HG03442 (cell line): Measurements from ENCODE around the gene PPP1R1A.

Experiments
- ATAC-seq: cut with Tn5 transposase; IDR thresholded peaks from one replicate; pipeline ENCODE4 v1.9.1; 2021; ENCODE audit warnings: mild to moderate bottlenecking, moderate library complexity; ENCODE audit not compliant: unreplicated experiment

The PPP1R1A gene

DNA sequence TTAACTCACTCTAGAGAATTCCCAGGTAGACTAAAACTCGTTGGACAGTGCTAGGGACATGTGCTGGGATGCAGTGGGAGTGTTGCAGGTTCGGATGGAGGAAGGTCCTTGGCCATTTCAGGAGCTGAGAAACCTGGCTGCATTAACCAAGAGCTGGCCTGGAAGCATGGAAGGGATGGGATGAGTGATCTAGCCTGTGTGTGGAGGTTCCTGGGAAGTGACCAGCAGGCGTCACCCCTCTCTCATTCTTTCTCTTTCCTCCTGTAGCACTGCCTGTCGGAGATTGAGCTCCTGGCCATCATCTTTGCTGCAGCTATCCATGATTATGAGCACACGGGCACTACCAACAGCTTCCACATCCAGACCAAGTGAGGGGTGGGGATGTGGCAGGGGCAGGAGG lies 15.6 kb downstream of the PPP1R1A start:
- ATAC-seq: no peak

DNA sequence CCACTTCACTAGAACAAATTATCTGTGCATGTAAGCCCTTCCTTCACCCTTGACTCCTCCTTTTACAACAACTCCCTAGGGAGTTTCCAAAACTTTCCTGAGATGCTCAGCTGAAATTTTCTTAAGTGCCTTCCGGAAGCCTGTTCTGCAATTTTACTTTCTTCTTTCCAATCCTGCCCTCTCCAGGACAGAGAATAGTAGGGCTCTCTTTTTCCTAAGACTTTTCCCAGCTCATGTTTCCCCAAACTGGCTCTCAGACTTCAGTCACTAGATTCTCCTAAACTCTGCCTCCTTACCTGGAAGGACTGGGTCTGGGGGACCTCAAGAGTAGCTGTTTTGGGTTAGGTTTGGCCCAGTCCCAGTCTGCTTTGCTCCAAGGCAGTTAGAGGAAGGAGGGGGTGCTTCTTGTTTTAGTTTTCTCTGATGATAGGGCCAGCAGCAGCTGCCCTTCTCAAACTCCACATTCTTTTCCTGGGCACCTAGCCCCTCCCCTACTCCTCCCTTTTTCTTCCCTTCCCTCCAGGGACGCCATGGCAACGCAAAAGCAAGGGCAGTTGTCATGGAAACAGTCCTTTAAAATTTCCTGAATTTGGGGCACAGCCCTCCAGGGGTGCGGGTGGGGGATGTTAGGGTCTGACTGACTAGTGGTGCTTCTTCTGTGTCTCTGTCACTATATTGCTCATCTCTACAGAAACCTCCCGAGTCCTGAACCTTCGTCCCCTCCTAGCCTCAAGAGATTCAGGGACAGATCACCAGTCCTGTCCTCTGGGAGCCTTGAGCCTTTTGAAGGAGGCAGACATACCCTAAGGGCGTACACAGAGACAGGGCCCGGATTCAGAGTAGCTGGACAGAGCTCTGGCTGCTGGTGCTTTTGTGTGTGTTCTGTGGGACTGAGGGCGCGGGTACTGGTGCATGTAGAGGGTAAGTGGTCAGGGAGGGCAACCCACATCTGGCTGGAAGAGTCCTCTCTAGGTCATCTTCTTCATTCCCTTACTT lies 17.0 kb downstream of the PPP1R1A start:
- no peak for ATAC-seq

DNA sequence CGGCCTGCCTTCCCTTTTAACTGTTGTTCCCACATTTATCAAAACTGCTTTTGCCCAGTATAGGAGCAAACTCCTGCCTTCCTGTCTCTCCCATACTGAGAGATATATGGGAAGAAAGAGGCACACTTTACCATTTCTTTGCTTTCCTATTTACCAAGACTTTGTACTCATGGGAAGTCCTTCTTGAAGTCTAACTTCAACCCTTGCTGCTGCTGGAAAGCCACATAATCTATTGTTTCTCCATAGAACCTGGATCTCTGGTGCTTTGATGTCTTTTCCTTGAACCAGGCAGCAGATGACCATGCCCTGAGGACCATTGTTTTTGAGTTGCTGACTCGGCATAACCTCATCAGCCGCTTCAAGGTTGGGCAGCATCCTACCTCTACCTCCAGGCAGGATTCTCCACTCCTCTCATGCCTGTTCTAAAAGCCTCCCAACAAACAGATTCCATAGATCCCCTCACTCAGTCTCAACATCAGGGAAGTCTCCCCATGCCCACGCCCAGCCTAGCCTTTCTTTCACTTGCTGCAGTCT lies 18.4 kb downstream of the PPP1R1A start:
- no peak for ATAC-seq

DNA sequence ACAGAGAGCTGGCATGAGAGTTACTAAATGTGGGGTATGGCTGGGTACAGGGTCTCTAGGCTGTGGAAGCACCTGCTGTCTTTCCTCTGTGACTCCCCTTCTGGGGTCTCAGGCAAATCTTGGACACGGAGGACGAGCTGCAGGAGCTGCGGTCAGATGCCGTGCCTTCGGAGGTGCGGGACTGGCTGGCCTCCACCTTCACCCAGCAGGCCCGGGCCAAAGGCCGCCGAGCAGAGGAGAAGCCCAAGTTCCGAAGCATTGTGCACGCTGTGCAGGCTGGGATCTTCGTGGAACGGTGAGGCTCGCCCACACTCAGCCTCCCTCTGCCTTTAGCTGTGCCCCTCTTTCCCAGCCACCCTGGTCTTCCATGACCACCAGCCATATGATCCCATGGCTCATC lies 19.4 kb downstream of the PPP1R1A start:
- ATAC-seq: no peak

DNA sequence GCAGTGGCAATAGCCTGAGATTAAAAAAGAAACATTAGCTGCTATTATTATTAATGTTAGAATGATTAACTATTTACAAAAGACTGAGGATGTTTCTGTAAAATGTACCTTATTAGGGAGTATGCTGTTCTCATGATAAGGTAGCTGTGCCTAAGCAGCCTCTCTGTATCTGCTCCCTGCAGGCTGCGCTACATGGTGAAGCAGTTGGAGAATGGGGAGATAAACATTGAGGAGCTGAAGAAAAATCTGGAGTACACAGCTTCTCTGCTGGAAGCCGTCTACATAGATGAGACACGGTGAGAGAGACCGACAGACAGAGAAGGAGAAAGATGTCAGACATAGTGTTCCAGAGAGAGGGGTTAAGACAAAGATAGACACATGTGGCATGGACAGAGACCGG lies 21.7 kb downstream of the PPP1R1A start:
- ATAC-seq: no peak

DNA sequence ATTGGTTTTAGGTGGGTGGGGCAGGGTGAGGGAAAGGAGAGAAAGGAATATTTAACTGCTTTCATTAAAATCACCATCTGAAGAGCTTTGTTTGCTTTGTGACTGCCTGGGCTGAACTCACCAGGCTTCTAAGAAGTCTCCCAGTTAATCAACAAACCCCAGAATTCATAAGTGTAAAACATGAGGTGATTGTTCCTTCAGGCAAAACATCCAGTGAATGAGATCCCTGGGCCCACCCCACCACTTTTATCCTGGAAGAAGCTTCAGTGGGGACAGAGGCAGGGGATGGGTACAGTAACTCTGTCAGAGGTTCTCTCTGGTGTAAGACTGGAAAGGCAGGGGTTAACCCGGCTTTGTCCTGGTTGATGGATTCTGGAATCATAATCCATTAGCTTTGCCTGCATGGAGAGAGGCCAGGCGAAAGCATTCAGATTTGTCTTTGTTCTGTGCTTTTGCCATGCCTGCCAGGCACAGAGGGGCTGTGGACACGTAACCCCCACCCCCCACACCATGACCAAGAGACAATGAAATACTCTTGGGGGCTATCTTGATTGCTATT lies 22.4 kb downstream of the PPP1R1A start:
- ATAC-seq: no peak

DNA sequence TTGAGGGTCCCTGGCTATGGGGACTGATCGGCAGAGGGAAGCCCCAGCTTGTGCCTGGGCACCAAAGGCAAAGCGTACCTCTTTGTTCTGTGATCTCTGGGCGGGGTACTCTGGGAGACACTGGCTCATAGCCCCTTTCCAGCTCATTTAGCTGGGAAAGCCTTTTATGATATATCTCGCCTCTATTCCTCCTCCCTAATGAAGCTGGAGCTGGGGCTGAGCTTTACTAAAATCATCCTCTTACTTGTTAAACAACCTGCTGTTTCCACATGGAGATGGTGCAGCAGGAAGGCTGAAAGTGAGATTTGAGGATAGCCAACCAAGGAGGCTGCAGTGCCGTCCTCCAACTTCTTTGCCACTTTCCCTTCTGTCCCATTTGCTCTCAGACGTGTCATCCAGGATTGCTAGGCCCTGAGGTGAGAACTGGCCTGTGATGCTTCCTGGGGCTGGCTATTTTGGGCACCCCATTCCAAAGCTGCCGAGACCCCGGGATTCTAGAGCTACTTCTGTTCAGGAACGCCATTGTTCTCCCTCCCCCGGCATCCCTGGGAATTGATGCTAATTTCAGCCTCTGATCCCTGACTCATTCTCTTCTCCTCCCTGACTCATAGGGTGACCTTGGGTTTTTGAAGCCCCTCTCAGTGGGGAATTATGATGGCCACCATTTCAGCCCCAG lies 23.0 kb downstream of the PPP1R1A start:
- no peak for ATAC-seq

DNA sequence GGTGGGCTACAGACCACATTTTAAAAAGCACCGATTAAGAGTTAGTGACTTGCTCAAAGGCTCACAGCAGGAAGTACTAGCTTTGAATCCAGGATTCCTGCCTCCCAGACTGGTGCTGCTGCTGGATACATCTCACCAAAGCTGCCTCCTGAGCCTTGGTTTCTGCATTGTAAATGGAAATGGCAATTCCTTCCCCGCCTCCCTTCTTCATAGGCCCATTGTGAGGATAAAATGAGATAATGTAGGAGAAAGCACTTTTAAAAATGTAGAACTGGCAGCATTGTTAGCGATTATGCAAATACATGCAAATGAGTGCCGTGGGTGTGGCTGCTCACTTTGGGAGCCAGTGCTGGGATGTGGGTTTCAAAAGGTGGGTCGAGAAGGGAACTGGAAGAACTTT lies 23.7 kb downstream of the PPP1R1A start:
- no peak for ATAC-seq

DNA sequence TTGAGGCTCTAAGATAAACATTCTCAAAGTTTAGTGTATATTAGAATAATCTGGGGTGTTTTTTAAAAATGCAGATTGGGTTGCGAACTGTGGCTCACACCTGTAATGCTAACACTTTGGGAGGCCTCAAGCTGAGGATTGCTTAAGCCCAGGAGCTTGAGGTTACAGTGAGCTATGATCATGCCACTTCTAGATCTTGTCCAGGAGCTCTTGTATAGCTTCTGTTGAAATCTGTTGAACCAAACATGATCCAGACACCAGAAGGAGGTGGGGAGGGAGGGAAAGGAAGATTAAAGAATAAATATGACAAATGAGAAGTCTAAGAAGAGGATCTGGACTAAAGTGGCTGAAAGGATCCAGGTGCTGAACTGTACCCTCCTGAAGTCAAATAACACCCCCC lies 24.7 kb downstream of the PPP1R1A start:
- ATAC-seq: no peak

DNA sequence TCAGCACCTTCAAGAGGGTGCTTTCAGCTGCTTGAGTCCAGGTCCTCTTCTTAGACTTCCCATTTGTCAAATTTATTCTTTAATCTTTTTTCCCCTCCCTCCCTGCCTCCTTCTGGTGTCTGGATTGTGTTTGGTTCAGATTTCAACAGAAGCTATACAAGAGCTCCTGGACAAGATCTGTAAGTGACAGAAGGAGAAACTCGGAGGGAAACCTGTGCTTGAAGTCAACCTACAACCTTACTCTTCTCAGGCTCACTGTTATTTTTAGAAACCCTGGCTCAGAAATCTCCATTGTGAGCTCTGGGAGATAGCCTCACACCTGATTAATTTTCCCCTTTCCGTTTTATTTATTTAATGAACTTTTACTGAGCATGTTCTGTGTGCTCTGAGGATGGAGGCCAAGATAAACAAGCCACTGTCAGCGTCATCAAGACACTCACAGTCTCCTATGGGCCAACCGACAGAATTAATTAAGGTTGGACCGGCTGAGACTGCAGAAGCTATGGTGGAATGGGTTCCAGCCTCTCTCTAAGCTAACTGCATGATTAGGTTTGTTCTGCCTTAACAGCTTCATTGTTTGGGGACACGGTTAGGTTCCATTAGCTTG lies 25.6 kb downstream of the PPP1R1A start:
- ATAC-seq: no peak

DNA sequence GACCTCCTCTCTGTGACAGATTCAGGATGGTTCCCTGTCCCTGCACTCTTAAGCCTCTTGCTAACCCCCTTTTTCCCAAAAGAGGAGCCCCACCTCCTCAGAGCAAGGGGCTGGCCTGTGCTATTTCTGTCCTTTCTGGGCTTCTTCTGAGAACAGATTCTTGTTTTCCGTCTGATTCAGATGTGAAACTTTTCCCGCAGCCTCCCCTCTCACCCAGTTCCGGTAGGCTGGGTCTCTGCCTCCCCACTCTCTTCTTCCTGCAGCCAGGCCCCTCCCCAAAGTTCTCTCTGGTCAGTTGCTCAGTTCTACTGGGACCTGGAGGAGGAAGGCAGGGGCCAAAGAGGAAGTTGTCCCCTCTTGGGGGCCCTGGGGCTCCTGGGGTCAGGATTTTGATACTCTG lies 27.3 kb downstream of the PPP1R1A start:
- no peak for ATAC-seq

DNA sequence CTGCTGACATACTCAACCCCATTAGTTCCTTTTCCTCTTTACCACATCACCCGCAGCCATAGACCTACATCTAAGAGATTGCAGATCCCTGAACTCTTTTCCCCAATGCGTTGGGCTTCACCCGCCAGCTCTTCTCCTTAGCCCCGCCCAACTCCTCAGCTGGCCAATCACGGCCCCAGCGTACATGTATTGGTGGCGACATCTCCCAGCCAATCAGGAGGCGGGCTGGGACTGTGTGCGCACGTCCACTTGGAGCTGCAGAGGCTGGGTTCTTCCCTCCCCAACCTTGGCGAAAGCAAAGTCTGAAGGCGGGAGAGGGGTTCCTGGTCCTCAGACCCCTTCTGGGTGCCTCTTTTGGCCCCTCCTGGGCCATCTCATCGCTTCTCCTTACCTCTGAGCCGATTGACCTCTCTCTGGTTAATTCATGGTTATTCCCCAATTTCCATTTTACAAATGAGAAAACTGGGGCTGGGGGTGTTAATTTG lies 28.0 kb downstream of the PPP1R1A start:
- peak; percentile 100 for ATAC-seq

DNA sequence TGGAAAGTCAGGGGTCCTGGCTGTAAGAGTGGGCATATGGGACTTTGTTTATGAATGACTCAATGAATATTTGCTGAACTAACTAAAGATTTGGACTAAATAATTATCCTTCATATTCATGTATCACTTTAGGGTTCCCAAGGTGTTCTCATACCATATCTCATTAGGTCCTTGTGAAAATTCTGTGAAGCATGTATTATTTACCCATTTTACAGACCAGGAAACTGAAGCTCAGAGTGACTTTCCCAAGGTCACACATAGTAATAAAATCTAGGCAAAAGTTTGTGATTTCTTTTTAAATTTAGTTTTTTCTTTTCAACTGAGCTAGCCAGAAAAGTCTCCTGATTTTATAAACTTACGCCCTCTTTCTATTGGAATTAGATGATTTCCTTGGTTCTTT lies 29.7 kb downstream of the PPP1R1A start:
- no peak for ATAC-seq

DNA sequence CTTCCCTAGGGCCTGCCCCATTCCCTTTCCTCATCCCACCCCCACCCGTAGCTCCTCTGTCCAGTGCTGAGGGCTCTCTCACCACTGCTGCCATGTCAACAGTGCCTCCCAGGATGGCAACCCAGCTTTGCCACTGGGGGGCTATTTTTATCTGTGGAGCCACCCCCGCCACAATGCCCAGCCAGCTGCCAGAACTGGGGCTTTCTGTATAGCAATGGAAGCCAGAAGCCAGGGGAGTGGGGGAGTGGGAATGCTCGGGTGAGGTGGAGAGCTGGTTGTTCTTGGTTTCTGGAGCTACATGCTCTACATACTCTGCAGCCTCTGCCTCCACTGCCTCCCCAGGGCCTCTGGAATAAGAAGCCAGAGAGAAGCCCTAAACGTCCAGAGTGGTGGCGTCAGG lies 30.1 kb downstream of the PPP1R1A start:
- ATAC-seq: no peak

DNA sequence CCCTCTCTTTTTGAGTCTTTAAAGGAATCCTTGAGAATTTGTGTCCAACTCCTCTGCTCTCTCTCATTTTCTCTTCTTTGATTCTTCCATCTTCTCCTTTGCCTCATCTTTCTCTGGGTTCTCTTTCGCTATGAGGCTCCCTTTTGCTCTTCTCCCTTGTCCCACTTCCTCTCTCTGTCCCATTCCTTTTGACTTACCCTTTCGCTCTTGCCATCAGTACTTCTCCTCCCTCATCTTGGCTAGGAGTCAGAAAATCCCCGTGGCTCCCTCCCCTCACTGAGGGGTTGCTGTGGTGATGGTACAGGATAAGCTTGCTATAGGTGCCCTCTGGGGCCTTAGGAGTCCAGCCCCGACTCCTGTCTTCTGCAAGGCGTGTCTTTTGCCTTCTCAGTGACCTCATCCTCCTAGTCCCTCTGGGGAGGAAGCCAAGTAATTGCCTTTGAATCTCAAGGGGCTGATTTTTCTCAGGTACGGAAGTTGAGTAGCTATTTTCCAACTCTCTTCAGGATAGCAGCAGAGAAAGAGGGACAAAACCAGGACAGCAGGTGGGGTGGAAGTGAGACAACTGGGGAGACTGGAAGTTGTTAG lies 32.7 kb downstream of the PPP1R1A start:
- no peak for ATAC-seq

DNA sequence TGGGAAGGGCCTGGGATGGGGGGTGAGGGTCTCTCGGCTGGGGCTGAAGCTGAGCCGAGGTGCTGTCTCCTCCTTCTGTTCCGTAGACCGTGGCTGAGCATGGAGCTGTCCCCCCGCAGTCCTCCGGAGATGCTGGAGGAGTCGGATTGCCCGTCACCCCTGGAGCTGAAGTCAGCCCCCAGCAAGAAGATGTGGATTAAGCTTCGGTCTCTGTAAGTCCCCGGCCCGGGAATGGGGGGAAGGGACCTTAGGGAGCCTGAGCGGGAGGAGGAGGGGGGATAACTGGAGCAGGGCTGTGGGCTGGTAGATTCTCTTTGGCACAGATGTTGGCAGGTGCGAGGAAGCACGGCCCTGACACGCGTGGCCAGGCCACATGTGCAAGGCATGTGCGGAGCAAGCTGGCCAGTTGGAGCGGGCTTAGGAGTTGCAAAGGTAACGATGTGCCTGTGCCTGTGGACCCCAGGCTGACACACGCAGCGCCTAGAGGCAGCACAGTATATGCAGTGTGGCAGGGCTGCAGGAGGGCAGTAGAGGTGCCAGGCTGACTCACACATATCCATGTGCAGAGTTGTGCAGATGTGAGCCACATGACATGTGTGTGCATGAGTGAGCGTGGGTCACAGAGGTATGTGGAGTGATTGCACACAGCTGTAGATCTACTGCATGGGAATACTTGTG lies 38.5 kb downstream of the PPP1R1A start:
- peak; percentile 37 for ATAC-seq

DNA sequence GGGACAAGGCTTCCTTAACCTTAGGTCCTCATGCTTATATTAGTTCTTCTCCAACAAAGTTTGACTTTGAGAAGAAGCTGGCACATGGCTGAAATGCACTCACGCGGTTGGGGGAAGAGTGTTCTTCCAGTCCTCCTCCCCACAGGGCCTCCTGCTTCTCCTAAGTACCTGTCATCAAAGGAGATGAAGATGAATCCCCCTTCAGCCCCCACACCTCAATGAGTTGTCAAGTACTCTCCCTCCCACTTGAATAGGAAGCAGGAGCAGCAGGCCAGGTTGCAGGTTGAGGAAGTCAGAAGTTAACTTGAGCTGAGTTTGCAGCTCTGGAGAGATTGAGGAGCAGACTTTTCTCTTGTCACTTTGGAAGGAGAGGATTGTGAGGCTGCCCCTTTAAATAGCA lies 41.9 kb downstream of the PPP1R1A start:
- no peak for ATAC-seq

DNA sequence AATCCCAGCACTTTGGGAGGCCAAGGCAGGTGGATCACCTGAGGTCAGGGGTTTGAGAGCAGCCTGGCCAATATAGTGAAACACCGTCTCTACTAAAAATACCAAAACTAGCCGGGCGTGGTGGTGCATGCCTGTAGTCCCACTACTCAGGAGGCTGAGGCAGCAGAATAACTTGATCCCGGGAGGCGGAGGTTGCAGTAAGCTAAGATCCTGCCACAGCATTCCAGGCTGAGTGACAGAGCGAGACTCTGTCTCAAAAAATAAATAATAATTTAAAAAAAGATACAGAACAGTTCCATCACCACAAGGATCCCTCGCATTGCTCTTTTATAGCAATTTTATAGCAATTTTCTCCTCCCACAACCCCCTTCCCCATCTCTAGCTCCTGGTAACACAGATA lies 43.7 kb downstream of the PPP1R1A start:
- no peak for ATAC-seq

DNA sequence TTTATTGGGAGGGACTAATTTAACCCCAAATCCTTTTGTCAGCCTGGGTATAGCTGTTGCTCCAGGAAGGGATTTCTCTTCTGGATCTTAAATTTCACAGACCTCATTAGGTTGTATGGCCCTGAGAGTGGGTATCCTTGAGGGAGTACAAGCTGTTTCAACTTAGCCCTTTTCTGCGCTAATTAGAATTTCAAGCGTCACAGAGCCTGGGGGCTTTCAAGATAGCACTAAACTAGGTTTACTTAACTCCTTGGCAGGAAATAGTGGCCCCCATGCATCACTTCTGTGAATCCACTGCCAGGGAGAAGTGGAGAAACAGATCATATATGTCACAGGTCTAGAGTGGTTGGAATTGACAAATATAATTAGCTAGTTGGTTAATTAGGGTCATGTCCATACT lies 44.9 kb downstream of the PPP1R1A start:
- no peak for ATAC-seq

DNA sequence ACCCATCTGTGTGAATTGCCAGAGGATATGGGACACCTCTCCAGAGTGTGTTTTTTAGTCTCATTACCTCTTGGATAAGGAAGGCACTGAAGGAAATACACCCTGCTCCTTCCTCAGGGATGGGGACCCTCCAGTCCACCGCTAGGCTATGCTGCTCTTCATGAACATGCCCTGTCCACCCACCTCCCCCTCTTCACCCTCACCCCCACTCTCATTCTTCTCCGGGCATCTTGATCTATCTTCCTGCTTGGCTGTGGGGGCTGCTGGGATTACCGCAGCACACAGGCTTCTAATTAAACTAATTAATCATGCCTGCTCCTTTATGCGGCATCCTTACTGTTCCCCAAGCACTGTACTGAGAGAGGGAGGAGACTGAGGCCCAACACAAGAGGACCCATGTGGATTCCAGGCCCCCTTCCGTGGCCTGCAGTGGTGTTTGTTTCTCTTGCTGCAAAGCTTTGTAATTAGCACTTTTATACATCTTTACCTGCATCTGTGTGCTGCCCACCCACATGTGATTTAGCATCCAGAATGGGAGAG lies 46.6 kb downstream of the PPP1R1A start:
- no peak for ATAC-seq
